GM10266 (cell line): ENCODE data around the gene IKZF1.

ENCODE experiments used
- DNase-seq: peaks from one replicate; pipeline ENCODE4 v3.0.0; 2012; ENCODE audit errors: extremely low spot score
- TF ChIP-seq, protein P1 (sequence below): IDR thresholded peaks from 2 replicates; pipeline ENCODE4 v1.5.1; 2012; ENCODE audit warnings: mild to moderate bottlenecking, low read depth; ENCODE audit not compliant: control insufficient read depth, insufficient read depth; ENCODE audit errors: missing control alignments

IKZF1 gene

DNA sequence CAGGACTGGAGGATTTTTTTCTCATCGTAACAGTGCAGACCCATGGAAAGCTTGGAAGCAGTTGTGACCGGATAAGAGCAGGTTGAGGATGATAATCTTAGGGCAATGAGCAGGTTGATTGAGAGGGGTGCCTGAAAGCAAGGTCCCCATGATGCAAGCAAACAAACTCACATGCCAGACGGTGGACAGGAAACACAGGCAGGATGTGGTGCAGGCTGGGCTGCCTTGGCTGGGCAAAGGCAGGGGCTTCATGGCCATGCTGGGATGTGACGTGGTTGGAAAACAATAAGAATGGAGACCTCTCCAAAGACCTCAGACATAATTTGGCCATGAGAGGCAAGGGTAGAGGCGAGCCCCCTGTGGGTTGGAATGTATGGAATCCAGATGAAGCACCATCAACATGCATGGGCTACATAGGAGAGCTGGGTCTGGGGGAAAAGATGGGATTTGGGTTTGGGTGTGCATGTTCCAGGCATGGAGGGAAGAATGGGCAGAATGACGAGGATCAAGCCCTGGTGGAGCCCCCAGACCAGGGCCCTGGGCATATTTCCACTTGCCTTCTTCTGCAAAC is 58.3 kb downstream of the IKZF1 start:
- TF ChIP-seq, protein P1, sequence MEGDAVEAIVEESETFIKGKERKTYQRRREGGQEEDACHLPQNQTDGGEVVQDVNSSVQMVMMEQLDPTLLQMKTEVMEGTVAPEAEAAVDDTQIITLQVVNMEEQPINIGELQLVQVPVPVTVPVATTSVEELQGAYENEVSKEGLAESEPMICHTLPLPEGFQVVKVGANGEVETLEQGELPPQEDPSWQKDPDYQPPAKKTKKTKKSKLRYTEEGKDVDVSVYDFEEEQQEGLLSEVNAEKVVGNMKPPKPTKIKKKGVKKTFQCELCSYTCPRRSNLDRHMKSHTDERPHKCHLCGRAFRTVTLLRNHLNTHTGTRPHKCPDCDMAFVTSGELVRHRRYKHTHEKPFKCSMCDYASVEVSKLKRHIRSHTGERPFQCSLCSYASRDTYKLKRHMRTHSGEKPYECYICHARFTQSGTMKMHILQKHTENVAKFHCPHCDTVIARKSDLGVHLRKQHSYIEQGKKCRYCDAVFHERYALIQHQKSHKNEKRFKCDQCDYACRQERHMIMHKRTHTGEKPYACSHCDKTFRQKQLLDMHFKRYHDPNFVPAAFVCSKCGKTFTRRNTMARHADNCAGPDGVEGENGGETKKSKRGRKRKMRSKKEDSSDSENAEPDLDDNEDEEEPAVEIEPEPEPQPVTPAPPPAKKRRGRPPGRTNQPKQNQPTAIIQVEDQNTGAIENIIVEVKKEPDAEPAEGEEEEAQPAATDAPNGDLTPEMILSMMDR, result no peak
- DNase-seq, result no peak

DNA sequence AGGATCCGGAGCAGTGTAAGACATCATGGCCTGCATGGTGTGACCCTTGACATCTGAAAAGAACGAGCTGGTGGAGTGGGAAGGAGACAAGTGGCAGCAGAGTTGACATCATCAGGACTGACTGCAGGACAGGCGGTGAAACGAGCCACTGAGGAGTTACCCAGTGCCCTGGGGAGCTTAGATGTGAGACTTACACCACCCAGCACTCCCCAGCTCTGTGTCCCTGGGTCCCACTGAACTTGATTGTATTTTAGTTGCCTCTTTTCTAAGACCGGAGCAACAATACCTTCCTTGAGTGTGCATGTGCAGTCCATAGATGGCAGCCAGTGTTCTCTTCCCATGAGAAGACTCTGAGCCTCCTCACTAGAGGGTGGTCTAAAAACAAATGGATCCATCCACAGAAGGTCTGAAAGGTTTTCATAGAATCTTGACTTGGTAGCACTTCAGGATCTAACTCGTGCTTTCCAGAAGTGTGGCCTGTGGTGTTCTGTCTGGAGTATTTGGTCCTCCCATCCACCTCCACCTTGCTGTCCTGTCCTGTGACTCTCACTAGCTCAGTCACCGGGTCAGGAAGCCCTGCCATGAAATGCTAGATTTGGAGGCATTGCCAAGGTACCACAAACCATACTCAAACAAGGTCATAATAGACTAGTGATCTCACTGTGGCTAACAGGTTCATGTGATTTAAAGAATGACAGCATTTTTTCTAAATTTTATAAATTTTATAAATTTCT is 59.0 kb downstream of the IKZF1 start:
- TF ChIP-seq, protein P1, result no peak
- no peak for DNase-seq

DNA sequence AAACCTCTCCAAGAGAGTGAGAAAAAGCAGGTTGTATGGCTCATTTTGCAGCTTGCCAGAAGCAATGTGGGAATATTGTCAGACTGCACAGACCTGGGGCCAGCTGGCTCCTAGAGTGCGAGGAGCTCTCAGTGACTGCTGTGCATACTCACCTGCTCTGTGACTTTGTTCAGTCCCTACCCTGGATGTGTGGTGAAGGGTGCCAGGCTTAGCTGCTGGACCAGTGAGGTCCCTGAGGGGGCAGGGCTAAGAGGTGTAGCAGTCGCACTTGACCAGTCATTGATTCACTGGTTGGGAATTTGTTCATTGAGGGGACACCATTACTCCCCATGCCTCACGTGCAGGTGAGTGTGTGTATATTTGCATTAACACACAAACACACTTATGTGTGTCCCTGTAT is 60.1 kb downstream of the IKZF1 start:
- DNase-seq, result no peak
- TF ChIP-seq, protein P1, result no peak

DNA sequence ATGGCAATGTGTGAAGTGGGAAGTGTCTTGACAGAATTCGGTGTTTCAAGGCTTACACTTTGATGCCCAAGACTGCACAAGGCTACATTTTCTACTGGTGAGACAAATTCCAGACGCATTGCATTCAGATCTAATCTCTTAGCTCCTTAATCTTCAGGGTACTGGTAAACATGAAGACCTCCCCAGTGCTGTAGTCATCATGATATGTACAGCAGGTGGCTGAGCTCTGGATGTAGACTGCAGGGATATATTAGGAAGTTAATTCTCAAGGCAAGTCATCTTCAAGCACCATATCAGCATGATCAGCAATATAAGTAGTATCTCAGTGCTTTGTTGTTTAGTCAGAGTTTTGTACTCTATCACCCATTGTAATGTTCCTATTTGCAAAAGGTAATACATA is 61.8 kb downstream of the IKZF1 start:
- no peak for DNase-seq
- TF ChIP-seq, protein P1, result no peak

DNA sequence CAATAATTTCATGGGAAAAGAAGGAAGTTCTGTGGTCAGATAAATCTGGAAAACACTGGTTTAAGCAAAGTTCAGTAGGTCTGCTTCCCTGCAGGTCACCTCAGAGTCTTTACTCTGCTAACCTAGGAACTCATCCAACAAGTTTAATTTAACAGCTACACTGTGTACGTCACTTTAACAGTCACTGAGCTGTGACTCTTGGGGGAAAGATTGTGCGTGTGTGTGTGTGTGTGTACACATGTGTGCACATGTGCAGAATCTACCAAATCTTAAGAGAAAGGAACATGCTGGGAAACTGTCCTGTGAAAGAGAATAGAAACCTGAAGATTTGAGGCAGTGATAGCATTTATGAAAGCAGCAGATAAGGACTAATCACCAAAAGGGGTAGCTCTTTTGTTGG is 62.6 kb downstream of the IKZF1 start:
- TF ChIP-seq, protein P1, result no peak
- no peak for DNase-seq

DNA sequence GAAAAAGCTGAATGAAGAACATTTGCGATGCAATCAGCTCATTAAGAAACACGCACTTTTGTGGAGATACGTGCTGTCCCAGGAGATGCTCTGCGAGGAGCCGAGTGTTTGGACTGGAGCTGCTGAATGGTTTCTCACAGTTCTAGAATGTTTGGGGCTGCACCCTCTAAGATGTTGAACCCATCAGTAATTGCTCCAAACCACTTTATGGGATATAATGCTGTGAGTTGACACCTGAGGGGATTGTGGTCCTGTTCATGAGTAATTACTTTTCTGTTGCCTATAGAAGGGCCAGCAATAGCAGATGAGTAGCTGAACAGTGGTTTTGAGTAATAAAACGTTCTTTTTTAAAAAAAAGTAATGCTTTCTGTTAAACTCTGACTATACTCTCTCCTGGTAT is 63.1 kb downstream of the IKZF1 start:
- DNase-seq, result no peak
- TF ChIP-seq, protein P1, result no peak

DNA sequence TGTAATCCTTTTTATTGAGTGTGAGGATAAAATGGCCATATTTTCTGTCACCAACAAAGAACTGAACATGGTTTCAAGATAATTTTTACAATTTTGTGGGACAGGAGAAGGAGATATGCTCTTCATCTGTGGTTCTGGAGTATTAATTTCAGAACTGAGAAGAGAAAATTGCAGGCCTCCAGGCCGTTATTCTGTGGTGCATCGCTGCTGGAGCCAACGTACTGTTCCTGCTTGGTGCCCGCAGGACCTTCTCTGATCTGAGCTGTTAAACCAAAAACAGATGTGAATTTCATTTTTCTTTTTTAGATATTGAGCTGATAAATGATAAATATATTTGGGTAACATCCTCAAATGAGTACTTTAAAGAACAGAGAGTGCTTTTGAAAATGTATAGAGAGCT is 63.9 kb downstream of the IKZF1 start:
- DNase-seq, result no peak

More for the DNA sequence above, 63.9 kb downstream of the IKZF1 start:
- TF ChIP-seq, protein P1, result no peak
